ENCODE results near the gene TTC23L.
"Not testable (repeated sequence)": the region's sequence is repeated elsewhere in the genome, so short reads cannot be mapped to it uniquely, and the experiment has no call there.

The TTC23L gene, protein sequence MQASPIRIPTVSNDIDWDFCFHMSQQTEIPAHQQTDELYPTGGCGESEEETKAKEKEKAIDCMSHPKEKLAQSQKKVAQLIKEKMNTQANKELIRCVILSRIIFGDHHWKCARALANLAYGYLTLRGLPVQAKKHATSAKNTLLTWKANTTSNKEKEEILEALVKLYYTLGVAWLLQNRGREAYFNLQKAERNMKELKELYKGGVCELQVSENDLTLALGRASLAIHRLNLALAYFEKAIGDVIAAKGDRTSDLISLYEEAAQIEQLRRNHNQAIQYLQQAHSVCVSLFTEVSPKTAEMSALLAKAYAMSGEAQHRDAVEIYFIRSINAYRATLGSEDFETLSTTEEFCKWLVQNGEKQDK

DNA sequence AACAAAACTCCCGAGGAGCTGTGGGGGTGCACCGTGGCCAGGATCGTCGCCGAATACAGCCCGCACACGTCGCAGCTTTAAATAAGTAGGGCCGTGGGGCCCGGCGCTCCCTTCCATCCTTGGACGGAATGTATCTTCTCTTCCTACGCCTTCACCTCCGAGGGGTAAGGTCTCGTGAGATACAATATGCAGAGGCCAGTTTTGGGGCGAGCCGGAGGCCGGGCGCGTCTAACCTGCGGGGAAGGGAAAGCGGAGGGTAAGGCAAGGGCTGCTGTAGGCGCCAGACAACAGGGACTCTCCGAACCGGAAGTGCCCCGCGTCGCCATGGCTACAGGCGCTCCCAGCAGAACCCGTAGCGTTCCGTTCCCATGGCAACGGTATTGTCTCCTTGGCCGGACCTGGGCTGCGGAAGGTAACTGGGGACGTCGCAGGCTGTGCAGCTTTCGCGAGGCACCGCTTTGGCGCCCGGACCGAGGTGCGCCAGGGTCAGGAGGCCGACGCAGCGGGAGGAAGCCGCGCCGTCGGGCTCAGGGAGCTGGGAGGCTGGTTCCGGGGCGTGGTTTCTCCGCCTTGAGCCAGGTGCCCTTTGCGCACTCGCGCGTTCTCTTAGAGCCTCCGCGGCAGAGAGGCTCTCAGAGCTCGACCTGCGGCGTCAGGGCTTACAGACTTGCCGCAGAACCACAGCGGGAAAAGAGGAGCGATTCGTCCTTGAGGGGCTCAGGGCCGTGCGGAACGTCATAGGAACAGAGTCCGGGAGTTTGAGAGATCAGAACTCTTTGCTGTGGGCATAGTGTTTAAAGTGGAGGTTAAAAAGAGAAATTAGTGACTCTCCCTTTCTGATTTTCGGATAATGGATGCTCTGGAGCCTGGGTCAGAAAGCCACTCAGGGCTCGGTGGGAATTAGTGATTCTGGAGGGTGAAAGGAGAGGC lies at the start of gene TTC23L:
Gene TTC23L (plus strand): TSS at position 380 of the 930 bp plus-strand sequence. CDS start 1,508 bp downstream, outside the sequence.
- DNase-seq (ENCODE audit: low read depth in 2 of 2, low spot score in 1 of 2) = peak; percentile 73 to 77

DNA sequence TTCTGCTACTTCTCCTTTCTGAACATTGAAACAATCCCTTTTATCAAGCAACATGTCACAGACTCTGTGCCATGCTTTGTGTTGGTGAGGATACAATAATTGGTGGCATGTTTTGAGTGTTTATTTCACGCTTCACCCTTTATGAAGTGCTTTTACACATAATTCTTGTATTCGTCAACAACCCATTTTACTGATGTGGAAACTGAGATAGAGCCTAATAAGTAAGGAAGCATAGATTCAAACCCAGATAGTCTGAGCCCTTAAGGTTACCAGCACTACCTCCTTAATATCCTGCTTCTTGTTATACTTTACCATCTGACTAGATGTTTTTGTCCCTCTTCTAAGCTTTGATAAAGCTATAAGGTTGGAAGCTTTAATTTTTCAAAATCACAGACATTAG lies 49.3 kb upstream of the TTC23L start:
- no peak for DNase-seq (ENCODE audit: low read depth in 2 of 2, low spot score in 1 of 2)

DNA sequence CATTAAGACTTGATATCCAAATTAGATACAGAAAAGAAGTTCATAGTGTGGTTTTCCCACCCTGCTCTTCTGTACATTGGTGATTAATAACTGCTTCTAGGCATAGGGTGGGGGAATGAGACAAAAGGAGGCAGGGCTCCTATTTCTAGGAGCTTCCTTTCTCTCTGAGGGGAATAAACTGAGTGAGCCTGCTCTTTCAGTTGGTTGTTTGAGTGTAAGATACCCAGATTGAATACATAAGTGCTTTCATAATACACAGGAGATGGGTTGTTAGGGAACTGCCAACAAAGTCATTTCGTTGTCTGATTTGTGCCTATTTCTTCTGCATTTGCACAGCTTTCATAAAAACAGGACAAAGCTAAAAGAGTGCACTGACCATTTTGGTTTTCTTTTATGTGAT lies 48.9 kb upstream of the TTC23L start:
- DNase-seq (ENCODE audit: low read depth in 2 of 2, low spot score in 1 of 2) = no peak

DNA sequence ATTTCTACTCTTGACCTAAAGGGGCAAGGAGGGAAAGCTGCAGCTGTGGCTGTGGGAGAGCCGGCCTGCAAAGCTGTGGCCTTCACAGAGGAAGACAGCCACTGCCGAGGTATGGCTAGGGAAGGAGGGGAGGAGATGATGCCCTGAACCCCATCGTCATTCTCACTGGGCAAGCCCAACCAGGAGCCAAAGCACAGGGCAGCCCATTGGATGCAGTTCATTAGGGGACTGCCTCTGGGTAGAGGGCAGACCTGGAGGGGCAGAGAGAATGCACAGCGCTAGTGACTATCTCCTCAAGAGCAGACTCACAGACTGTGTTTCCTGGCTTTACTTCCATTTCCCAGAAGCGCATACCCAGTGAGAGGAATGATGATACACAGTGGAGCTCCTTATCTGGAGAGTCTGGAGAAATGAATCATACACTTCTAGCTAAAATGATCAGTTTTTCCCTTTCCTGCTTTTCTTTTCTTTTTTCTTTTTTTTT lies 47.2 kb upstream of the TTC23L start:
- no peak for DNase-seq (ENCODE audit: low read depth in 2 of 2, low spot score in 1 of 2)

- no peak for DNase-seq (ENCODE audit: low read depth in 2 of 2, low spot score in 1 of 2)
Observed at GRCh38 chr5:34802834-34803563, 36.0 kb upstream of the TTC23L start.

- DNase-seq (ENCODE audit: low read depth in 2 of 2, low spot score in 1 of 2) = no peak
Observed at GRCh38 chr5:34803974-34804732, 34.8 kb upstream of the TTC23L start.

DNA sequence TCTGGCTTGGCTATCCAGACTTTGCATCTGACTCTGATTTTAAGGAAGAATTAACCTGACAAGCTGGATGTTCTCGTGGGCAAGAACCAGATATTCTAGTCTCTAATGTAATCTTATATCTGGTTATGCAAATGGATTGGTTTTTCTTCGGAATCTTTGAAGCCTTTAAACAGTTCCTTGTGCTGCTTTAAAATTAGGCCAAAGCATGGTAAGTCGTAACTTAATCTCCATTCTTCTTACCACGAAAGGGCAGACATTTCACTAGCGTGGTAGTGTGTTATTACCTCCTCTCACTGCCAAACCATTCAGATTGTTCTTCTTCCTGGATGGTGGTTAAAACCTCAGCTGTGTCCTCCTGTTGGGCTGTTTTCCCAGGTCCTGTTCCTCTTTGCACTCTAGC lies 34.1 kb upstream of the TTC23L start:
- DNase-seq (ENCODE audit: low read depth in 2 of 2, low spot score in 1 of 2) = no peak

- no peak for DNase-seq (ENCODE audit: low read depth in 2 of 2, low spot score in 1 of 2)
Observed at GRCh38 chr5:34806532-34806931, 32.4 kb upstream of the TTC23L start.

DNA sequence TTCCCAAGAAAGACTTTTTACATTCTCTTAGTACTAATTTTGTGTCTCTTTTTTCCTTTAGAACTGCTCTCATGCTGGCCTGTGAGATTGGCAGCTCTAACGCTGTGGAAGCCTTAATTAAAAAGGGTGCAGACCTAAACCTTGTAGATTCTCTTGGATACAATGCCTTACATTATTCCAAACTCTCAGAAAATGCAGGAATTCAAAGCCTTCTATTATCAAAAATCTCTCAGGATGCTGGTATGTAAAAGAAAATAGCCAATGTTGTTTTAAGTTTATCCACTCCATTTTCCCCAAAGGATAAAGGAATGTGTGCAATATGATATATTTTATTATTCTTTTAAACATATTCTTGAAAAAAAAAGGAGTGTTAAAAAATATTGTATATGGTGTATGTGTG lies 27.3 kb upstream of the TTC23L start:
- no peak for DNase-seq (ENCODE audit: low read depth in 2 of 2, low spot score in 1 of 2)

DNA sequence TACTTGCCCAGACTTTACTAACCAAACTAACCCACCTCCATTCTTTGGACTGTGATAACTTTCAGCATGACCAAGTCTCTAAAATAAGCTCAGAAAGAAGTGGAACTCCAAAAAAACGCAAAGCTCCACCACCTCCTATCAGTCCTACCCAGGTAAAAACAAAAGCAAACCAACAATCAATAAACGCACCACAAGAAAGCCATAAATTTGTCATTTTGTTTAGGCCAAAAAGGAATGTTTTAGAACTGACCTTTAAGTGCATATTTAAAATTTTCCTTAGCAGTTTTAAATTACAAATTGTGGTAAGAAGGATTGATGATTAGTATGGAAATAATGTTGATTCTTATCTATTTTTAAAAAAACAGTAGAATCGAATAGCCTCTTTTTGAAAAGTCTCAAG lies 25.5 kb upstream of the TTC23L start:
- no peak for DNase-seq (ENCODE audit: low read depth in 2 of 2, low spot score in 1 of 2)

DNA sequence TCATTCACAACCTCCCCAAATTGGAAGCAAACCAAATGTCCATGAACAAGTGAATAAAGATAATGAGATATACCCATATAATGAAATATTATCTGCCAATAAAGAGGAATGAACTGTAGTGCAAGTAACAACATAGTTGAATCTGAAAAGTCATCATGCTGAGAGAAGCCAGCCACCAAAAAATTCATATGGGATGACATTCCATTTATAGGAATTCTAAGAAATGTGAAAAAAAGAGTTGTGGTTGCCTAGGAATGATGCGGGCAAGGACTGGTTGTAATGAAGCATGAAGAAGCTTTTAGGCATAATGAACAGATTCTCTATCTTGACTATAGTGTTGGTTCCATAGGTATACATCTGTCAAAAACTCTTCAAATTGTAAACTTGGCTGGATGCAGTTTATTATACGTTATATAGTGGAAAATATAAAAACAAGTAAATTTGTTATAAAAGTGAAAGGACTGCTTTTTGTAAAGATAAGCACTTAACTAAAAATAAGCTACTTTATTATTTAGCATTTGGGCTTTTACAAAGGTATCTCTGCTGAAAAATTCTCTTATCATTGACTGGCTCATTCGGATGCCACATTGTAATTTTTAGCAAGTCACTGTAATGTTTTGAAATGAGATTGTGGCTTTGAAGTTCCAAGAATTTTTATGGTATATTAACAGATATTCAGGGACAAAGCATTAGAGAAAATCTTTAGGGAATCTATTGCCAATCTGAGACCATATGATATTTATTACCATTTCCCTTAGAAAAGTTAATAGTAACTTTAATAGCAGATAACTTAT lies 21.2 kb upstream of the TTC23L start:
- DNase-seq (ENCODE audit: low read depth in 2 of 2, low spot score in 1 of 2) = no peak

DNA sequence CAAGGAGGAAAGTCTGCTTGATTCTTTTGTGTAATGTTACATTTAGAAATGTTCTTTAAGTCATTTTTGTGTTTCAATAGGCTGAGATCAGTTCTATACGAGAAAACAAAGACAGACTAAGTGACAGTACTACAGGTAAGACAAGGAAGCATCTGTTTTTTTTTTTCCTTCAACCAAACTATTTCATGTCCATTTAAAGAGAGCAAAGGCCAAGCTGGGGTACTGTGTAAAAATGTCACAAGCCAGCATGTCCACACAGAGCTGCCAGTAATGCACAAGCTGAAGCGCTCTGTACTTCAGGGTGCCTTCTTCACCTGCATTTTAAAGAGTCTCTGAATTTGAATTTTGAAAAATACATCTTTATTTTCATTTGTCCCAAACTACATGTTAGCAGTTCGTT lies 20.2 kb upstream of the TTC23L start:
- no peak for DNase-seq (ENCODE audit: low read depth in 2 of 2, low spot score in 1 of 2)

- no peak for DNase-seq (ENCODE audit: low read depth in 2 of 2, low spot score in 1 of 2)
Observed at GRCh38 chr5:34820593-34820992, 18.4 kb upstream of the TTC23L start.

- DNase-seq (ENCODE audit: low read depth in 2 of 2, low spot score in 1 of 2) = no peak
Observed at GRCh38 chr5:34822956-34823715, 15.8 kb upstream of the TTC23L start.

DNA sequence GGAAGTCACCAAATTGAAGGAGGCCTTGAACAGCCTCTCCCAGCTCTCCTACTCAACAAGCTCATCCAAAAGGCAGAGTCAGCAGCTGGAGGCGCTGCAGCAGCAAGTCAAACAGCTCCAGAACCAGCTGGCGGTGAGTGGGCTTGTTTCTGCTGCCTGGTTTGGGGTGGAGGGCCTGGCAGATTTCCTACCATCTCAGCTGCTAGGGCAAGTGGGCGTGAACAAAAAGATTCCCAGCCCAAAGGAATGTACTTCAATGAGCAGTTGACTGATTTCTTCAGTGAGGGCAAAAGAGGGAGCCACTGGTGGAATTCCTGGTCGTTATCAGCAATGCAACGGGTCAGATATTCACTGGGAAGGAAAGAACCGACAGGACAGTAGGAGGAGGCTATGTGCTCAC lies 12.6 kb upstream of the TTC23L start:
- no peak for DNase-seq (ENCODE audit: low read depth in 2 of 2, low spot score in 1 of 2)

GRCh38 chr5:34827588-34828506 lies 11.1 kb upstream of the TTC23L start:
- DNase-seq (ENCODE audit: low read depth in 2 of 2, low spot score in 1 of 2) = no peak

GRCh38 chr5:34830827-34831226 lies 8.1 kb upstream of the TTC23L start:
- not testable (repeated sequence) for DNase-seq (ENCODE audit: low read depth in 2 of 2, low spot score in 1 of 2)

DNA sequence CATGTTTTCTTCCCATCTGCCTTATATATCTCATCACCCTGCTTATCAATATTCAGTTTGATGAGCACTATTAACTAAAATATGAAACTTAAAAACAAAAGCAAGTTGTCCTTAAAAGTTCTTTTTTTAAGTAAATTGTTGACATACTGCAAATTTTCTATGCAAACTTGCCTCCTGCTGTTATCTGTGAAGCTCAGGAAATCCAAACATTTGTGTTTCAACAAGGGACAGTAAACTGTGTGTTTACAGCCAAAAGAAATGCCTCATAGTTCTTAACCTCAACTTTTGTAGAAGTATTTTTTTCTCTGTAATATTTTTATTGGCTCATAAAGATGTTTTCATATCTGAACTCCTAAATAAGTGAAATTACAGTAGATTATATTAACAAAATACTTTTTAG lies 7.7 kb upstream of the TTC23L start:
- DNase-seq (ENCODE audit: low read depth in 2 of 2, low spot score in 1 of 2) = no peak
